Measurements from ENCODE around the gene VPS13C. TPM values are rescaled to one million over a fixed set of nuclear protein-coding genes. Genes with fewer than 3 reads are reported as not detected.

VPS13C gene
- total RNA-seq, 1 experiment from 2014 or later, result 40.0 TPM

GRCh38 chr15:62105266-62105665 is 45.0 kb upstream of the VPS13C start:
- Histone ChIP-seq H3K79me2 (ENCODE audit: low read depth) (no peaks in the 10 kb centered on the region), H3F3A (ENCODE audit: insufficient read depth, low read depth) (peaks cover 4% of the 10 kb centered on the region; the same call in 1 of the 2 replicates), H2AFZ (no peak overlapping the region), H3K27me3 (ENCODE audit: insufficient read depth, low read depth) (no peaks in the 10 kb centered on the region), H3K9me2 (ENCODE audit: insufficient read depth) (no peaks in the 10 kb centered on the region), H3K9me3 (ENCODE audit: insufficient read depth, low read depth) (no peaks in the 10 kb centered on the region), H3K4me3 (no peak overlapping the region), H3K4me2 (no peak overlapping the region), H3K4me1 (replicated peaks; ENCODE audit: insufficient read depth) (peaks cover 6% of the 10 kb centered on the region), H4K20me1 (ENCODE audit: insufficient read depth) (no peaks in the 10 kb centered on the region), H3K27ac (no peak overlapping the region), H3K36me3 (ENCODE audit: low read depth) (no peaks in the 10 kb centered on the region)
- ChIA-PET CTCF (no interaction called here), POLR2A (ENCODE audit: unreplicated experiment) (no interaction called here)
- intact Hi-C loops (cut with micrococcal nuclease; ENCODE audit: unreplicated experiment), result no loop called here
- TF ChIP-seq, protein P1, sequence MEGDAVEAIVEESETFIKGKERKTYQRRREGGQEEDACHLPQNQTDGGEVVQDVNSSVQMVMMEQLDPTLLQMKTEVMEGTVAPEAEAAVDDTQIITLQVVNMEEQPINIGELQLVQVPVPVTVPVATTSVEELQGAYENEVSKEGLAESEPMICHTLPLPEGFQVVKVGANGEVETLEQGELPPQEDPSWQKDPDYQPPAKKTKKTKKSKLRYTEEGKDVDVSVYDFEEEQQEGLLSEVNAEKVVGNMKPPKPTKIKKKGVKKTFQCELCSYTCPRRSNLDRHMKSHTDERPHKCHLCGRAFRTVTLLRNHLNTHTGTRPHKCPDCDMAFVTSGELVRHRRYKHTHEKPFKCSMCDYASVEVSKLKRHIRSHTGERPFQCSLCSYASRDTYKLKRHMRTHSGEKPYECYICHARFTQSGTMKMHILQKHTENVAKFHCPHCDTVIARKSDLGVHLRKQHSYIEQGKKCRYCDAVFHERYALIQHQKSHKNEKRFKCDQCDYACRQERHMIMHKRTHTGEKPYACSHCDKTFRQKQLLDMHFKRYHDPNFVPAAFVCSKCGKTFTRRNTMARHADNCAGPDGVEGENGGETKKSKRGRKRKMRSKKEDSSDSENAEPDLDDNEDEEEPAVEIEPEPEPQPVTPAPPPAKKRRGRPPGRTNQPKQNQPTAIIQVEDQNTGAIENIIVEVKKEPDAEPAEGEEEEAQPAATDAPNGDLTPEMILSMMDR (conservative IDR thresholded peaks at IDR 0.05), result no peak
- no TSS peak for BruUV-seq (replicated peaks)
- DNase-seq, result no peak

DNA sequence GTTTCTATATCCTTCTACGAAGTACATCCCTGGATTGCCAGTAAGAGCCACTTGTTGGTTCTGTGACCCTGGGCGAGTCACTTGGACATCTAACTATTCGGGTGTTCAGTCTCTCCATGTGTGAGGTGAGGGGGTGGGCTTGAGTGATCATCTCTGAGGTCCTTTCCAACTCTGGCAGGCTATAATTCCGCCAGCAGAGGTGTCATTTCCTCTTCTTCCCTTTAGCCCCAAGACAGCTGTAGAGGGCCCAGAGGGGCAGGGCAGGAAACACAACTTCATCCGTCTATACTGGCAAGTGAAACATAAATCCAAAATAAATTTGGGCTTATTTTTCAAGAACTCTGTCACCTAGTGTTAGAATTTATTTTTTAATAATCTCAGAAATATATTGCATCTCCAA is 44.6 kb upstream of the VPS13C start:
- TF ChIP-seq, protein P1 (conservative IDR thresholded peaks at IDR 0.05), result no peak
- no peak for TF ChIP-seq EZH2 (IDR thresholded peaks at IDR 0.05; ENCODE audit: low read depth)
- DNase-seq, result no peak
- Histone ChIP-seq H3K27me3 (ENCODE audit: insufficient read depth, low read depth) (no peaks in the 10 kb centered on the region), H3K36me3 (ENCODE audit: low read depth) (no peaks in the 10 kb centered on the region), H2AFZ (no peak overlapping the region), H3K9me2 (ENCODE audit: insufficient read depth) (no peaks in the 10 kb centered on the region), H3K4me2 (no peak overlapping the region), H3K9me3 (ENCODE audit: insufficient read depth, low read depth) (no peaks in the 10 kb centered on the region), H3K4me3 (no peak overlapping the region), H3K79me2 (ENCODE audit: low read depth) (no peaks in the 10 kb centered on the region), H3K4me1 (replicated peaks; ENCODE audit: insufficient read depth) (peaks cover 1% of the 10 kb centered on the region), H4K20me1 (ENCODE audit: insufficient read depth) (no peaks in the 10 kb centered on the region), H3F3A (ENCODE audit: insufficient read depth, low read depth) (no peaks in the 10 kb centered on the region), H3K27ac (no peak overlapping the region)
- intact Hi-C loops (cut with micrococcal nuclease; ENCODE audit: unreplicated experiment), result no loop called here
- ChIA-PET POLR2A (ENCODE audit: unreplicated experiment) (no interaction called here), CTCF (no interaction called here)
- no TSS peak for BruUV-seq (replicated peaks)

GRCh38 chr15:62104401-62104800 is 44.2 kb upstream of the VPS13C start:
- ChIA-PET POLR2A (ENCODE audit: unreplicated experiment) (no interaction called here), CTCF (no interaction called here)
- Histone ChIP-seq H3K79me2 (ENCODE audit: low read depth) (no peaks in the 10 kb centered on the region), H3K27me3 (ENCODE audit: insufficient read depth, low read depth) (no peaks in the 10 kb centered on the region), H3K36me3 (ENCODE audit: low read depth) (no peaks in the 10 kb centered on the region), H3K27ac (no peak overlapping the region), H3F3A (ENCODE audit: insufficient read depth, low read depth) (no peaks in the 10 kb centered on the region), H3K9me2 (ENCODE audit: insufficient read depth) (no peaks in the 10 kb centered on the region), H3K9me3 (ENCODE audit: insufficient read depth, low read depth) (no peaks in the 10 kb centered on the region), H3K4me2 (no peak overlapping the region), H2AFZ (no peak overlapping the region), H3K4me1 (replicated peaks; ENCODE audit: insufficient read depth) (no peaks in the 10 kb centered on the region), H4K20me1 (ENCODE audit: insufficient read depth) (no peaks in the 10 kb centered on the region), H3K4me3 (no peak overlapping the region)
- TF ChIP-seq, protein P1 (conservative IDR thresholded peaks at IDR 0.05), result no peak
- no peak for TF ChIP-seq EZH2 (IDR thresholded peaks at IDR 0.05; ENCODE audit: low read depth)
- DNase-seq, result no peak
- intact Hi-C loops (cut with micrococcal nuclease; ENCODE audit: unreplicated experiment), result no loop called here
- no TSS peak for BruUV-seq (replicated peaks)
